WTC11 (cell line): ENCODE data around the gene DPYSL3. TPM values are rescaled to one million over a fixed set of nuclear protein-coding genes. Genes with fewer than 3 reads are reported as not detected.

ENCODE experiments used
- ATAC-seq: fragments of 200-7000 bp; cut with Tn5 transposase; 2 replicates; pipeline ENCODE4 v1.10.0; 2021; ENCODE audit warnings: mild to moderate bottlenecking, moderate library complexity
- CTCF ChIA-PET: fragments of 300-600 bp; sonication (Branson Sonifier 250); formaldehyde crosslinking; loops from one replicate; lab custom pipeline; 2021; ENCODE audit warnings: antibody characterized with exemption; lab: Charles Lee
- POLR2A ChIA-PET: fragments of 350-600 bp; sonication (Branson Sonifier 250); formaldehyde crosslinking; loops from one replicate; lab custom pipeline; 2021; ENCODE audit warnings: antibody characterized with exemption; lab: Charles Lee
- DNase-seq: peaks from one replicate; pipeline ENCODE4 v3.0.0; 2021; ENCODE audit warnings: low spot score
- H3K27ac Mint-ChIP-seq: 2 replicates; pipeline ENCODE4 v1.8.0; 2021; ENCODE audit warnings: mixed read lengths
- H3K27me3 Mint-ChIP-seq: 2 replicates; pipeline ENCODE4 v1.8.0; 2021; ENCODE audit warnings: low read depth, mild to moderate bottlenecking, moderate library complexity, mixed read lengths
- H3K36me3 Mint-ChIP-seq: 2 replicates; pipeline ENCODE4 v1.8.0; 2021; ENCODE audit warnings: mixed read lengths
- H3K4me1 Mint-ChIP-seq: 2 replicates; pipeline ENCODE4 v1.8.0; 2022; ENCODE audit warnings: mixed read lengths
- H3K4me3 Mint-ChIP-seq: 2 replicates; pipeline ENCODE4 v1.8.0; 2021; ENCODE audit warnings: mild to moderate bottlenecking, moderate library complexity, mixed read lengths
- H3K9me3 Mint-ChIP-seq: 2 replicates; pipeline ENCODE4 v1.8.0; 2021; ENCODE audit warnings: mixed read lengths
- CREB1 ChIP-seq: sonication (generic); formaldehyde crosslinking; IDR thresholded peaks from 2 replicates; pipeline ENCODE4 v1.8.0; 2023; ENCODE audit warnings: mild to moderate bottlenecking, missing genetic modification reagents
- ELF4 ChIP-seq: sonication (generic); formaldehyde crosslinking; IDR thresholded peaks from 2 replicates; pipeline ENCODE4 v1.8.1; 2022; ENCODE audit warnings: low read depth, mild to moderate bottlenecking, moderate library complexity, missing genetic modification reagents
- ETV6 ChIP-seq: sonication (generic); formaldehyde crosslinking; IDR thresholded peaks from 2 replicates; pipeline ENCODE4 v1.8.1; 2022; ENCODE audit warnings: mild to moderate bottlenecking, missing genetic modification reagents
- FOXJ3 ChIP-seq: sonication (generic); formaldehyde crosslinking; IDR thresholded peaks from 2 replicates; pipeline ENCODE4 v1.9.0; 2021; ENCODE audit warnings: missing genetic modification reagents, mild to moderate bottlenecking, borderline replicate concordance
- FOXK1 ChIP-seq: sonication (generic); formaldehyde crosslinking; IDR thresholded peaks from 2 replicates; pipeline ENCODE4 v1.8.0; 2022; ENCODE audit warnings: mild to moderate bottlenecking, moderate library complexity, missing genetic modification reagents
- GTF2I ChIP-seq: fragments of 250-450 bp; sonication (Bioruptor Pico); conservative IDR thresholded peaks from 2 replicates; pipeline ENCODE4 v1.4.0; 2021; ENCODE audit warnings: mild to moderate bottlenecking
- KAT7 ChIP-seq: sonication (generic); formaldehyde crosslinking; IDR thresholded peaks from 2 replicates; pipeline ENCODE4 v1.8.1; 2023; ENCODE audit warnings: missing genetic modification reagents, mild to moderate bottlenecking, borderline replicate concordance
- NFYB ChIP-seq: sonication (generic); formaldehyde crosslinking; conservative IDR thresholded peaks from 2 replicates; pipeline ENCODE4 v1.8.0; 2022; ENCODE audit warnings: low read depth, missing genetic modification reagents
- PRRX2 ChIP-seq: fragments of 250-450 bp; sonication (Bioruptor Pico); IDR thresholded peaks from 2 replicates; pipeline ENCODE4 v1.8.0; 2021; ENCODE audit warnings: mild to moderate bottlenecking
- TCF7 ChIP-seq: sonication (generic); formaldehyde crosslinking; IDR thresholded peaks from 2 replicates; pipeline ENCODE4 v1.8.0; 2022; ENCODE audit warnings: mild to moderate bottlenecking, low read depth, missing genetic modification reagents, moderate library complexity
- TP53 ChIP-seq: sonication (generic); formaldehyde crosslinking; IDR thresholded peaks from 2 replicates; pipeline ENCODE4 v1.8.1; 2023; ENCODE audit warnings: mild to moderate bottlenecking, missing genetic modification reagents
- ZNF138 ChIP-seq: sonication (generic); formaldehyde crosslinking; conservative IDR thresholded peaks from 2 replicates; pipeline ENCODE4 v1.8.1; 2022; ENCODE audit warnings: mild to moderate bottlenecking, moderate library complexity, missing genetic modification reagents
- ZNF232 ChIP-seq: sonication (generic); formaldehyde crosslinking; IDR thresholded peaks from 2 replicates; pipeline ENCODE4 v1.8.0; 2022; ENCODE audit warnings: mild to moderate bottlenecking, missing genetic modification reagents
- ZNF416 ChIP-seq: fragments of 250-450 bp; sonication (Bioruptor Pico); IDR thresholded peaks from 2 replicates; pipeline ENCODE4 v1.9.0; 2021; ENCODE audit warnings: mild to moderate bottlenecking, inconsistent platforms
- total RNA-seq: library from RNA; stranded (reverse); gene quantifications from 3 replicates; pipeline ENCODE4 v1.2.3, GENCODE V29; 2021
- TF ChIP-seq, protein P1 (sequence below): fragments of 200-600 bp; IDR thresholded peaks from 2 replicates; pipeline ENCODE4 v1.8.0; 2022; ENCODE audit warnings: antibody characterized with exemption
- TF ChIP-seq, protein P2 (sequence below): sonication (generic); formaldehyde crosslinking; IDR thresholded peaks from 2 replicates; pipeline ENCODE4 v1.8.1; 2022; ENCODE audit warnings: missing genetic modification reagents, borderline replicate concordance
- TF ChIP-seq, protein P3 (sequence below): sonication (generic); formaldehyde crosslinking; IDR thresholded peaks from 2 replicates; pipeline ENCODE4 v1.8.1; 2023; ENCODE audit warnings: mild to moderate bottlenecking, missing genetic modification reagents
- TF ChIP-seq, protein P4 (sequence below): sonication (generic); formaldehyde crosslinking; IDR thresholded peaks from 2 replicates; pipeline ENCODE4 v1.8.1; 2023; ENCODE audit warnings: mild to moderate bottlenecking, moderate library complexity, missing genetic modification reagents
- TF ChIP-seq, protein P5 (sequence below): sonication (generic); formaldehyde crosslinking; IDR thresholded peaks from 2 replicates; pipeline ENCODE4 v1.8.0; 2022; ENCODE audit warnings: mild to moderate bottlenecking, missing genetic modification reagents
- TF ChIP-seq, protein P6 (sequence below): fragments of 250-450 bp; sonication (Bioruptor Pico); IDR thresholded peaks from 2 replicates; pipeline ENCODE4 v1.9.0; 2021; ENCODE audit warnings: moderate library complexity, mild to moderate bottlenecking, inconsistent platforms, borderline replicate concordance
- TF ChIP-seq, protein P7 (sequence below): sonication (generic); formaldehyde crosslinking; IDR thresholded peaks from 2 replicates; pipeline ENCODE4 v1.8.1; 2023; ENCODE audit warnings: mild to moderate bottlenecking, missing genetic modification reagents, borderline replicate concordance

Gene DPYSL3
- total RNA-seq, 1 experiment from 2014 or later, result 358 TPM

DNA sequence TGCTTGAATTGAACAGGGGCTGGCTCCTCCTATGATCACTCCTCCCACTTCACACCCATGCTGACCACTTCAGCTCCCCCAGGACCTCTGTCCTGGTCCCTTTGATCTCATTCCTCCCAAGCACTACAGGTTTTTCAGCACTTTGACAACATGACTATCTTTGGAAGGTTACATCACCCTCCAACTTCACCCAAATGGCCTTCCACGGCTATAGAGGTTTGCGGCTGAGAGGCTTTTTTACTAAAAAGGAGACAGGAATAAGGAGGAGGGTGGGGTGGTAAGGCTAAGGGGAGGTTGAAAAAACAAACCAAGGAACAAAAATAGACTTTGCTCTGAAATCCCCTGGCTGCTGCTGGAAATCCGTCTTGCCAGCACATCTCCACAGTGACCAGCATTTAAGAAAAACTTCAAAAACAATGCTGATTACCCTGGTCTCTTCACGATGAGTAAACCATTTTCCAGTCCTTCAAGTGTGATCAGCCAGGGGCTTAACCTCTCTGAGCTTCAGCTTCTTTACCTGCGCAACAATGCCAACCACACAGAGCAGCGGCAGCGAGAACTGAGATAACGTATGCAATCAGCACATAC lies 102.7 kb downstream of the DPYSL3 start:
- TF ChIP-seq, protein P1, sequence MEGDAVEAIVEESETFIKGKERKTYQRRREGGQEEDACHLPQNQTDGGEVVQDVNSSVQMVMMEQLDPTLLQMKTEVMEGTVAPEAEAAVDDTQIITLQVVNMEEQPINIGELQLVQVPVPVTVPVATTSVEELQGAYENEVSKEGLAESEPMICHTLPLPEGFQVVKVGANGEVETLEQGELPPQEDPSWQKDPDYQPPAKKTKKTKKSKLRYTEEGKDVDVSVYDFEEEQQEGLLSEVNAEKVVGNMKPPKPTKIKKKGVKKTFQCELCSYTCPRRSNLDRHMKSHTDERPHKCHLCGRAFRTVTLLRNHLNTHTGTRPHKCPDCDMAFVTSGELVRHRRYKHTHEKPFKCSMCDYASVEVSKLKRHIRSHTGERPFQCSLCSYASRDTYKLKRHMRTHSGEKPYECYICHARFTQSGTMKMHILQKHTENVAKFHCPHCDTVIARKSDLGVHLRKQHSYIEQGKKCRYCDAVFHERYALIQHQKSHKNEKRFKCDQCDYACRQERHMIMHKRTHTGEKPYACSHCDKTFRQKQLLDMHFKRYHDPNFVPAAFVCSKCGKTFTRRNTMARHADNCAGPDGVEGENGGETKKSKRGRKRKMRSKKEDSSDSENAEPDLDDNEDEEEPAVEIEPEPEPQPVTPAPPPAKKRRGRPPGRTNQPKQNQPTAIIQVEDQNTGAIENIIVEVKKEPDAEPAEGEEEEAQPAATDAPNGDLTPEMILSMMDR, result no peak
- no peak for TF ChIP-seq ZNF232
- TF ChIP-seq KAT7 (CRISPR knock-in tag), result no peak
- TF ChIP-seq, protein P2, sequence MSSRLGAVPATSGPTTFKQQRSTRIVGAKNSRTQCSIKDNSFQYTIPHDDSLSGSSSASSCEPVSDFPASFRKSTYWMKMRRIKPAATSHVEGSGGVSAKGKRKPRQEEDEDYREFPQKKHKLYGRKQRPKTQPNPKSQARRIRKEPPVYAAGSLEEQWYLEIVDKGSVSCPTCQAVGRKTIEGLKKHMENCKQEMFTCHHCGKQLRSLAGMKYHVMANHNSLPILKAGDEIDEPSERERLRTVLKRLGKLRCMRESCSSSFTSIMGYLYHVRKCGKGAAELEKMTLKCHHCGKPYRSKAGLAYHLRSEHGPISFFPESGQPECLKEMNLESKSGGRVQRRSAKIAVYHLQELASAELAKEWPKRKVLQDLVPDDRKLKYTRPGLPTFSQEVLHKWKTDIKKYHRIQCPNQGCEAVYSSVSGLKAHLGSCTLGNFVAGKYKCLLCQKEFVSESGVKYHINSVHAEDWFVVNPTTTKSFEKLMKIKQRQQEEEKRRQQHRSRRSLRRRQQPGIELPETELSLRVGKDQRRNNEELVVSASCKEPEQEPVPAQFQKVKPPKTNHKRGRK (CRISPR knock-in tag), result no peak
- TF ChIP-seq, protein P3, sequence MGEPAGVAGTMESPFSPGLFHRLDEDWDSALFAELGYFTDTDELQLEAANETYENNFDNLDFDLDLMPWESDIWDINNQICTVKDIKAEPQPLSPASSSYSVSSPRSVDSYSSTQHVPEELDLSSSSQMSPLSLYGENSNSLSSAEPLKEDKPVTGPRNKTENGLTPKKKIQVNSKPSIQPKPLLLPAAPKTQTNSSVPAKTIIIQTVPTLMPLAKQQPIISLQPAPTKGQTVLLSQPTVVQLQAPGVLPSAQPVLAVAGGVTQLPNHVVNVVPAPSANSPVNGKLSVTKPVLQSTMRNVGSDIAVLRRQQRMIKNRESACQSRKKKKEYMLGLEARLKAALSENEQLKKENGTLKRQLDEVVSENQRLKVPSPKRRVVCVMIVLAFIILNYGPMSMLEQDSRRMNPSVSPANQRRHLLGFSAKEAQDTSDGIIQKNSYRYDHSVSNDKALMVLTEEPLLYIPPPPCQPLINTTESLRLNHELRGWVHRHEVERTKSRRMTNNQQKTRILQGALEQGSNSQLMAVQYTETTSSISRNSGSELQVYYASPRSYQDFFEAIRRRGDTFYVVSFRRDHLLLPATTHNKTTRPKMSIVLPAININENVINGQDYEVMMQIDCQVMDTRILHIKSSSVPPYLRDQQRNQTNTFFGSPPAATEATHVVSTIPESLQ (CRISPR knock-in tag), result no peak
- Mint-ChIP-seq H3K27me3 (no peaks in the 10 kb centered on the region), H3K9me3 (no peaks in the 10 kb centered on the region), H3K4me3 (no peak overlapping the region), H3K36me3 (peaks cover 98% of the 10 kb centered on the region), H3K4me1 (no peaks in the 10 kb centered on the region), H3K27ac (no peak overlapping the region)
- POLR2A ChIA-PET, result no interaction called here
- DNase-seq (no peak), ATAC-seq (no peak)
- CTCF ChIA-PET, result no interaction called here

DNA sequence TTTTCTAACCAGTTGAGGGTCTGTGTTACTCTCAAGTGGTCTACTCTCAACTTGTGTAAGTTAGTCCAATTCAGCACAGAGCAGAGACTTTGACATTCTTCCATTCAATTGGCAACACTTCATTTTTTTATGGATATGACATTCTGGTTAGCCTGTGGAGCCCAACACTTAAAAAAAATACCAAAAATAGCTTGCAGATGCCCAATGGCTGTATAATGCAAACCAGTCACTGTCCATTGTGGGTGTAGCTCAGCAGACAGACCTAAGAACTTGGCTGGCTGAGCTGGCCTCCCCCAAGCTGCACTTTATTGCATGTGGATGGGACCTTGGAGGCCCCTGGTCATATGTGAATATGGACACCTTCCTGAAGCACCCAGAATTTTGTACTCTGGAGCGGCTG lies 103.2 kb downstream of the DPYSL3 start:
- DNase-seq (no peak), ATAC-seq (no peak)
- TF ChIP-seq GTF2I (CRISPR knock-in tag), result no peak
- TF ChIP-seq FOXK1 (CRISPR knock-in tag), result no peak
- TF ChIP-seq ELF4 (CRISPR knock-in tag), result no peak
- no peak for TF ChIP-seq PRRX2 (CRISPR knock-in tag)
- TF ChIP-seq TP53 (CRISPR knock-in tag), result no peak
- TF ChIP-seq, protein P4, sequence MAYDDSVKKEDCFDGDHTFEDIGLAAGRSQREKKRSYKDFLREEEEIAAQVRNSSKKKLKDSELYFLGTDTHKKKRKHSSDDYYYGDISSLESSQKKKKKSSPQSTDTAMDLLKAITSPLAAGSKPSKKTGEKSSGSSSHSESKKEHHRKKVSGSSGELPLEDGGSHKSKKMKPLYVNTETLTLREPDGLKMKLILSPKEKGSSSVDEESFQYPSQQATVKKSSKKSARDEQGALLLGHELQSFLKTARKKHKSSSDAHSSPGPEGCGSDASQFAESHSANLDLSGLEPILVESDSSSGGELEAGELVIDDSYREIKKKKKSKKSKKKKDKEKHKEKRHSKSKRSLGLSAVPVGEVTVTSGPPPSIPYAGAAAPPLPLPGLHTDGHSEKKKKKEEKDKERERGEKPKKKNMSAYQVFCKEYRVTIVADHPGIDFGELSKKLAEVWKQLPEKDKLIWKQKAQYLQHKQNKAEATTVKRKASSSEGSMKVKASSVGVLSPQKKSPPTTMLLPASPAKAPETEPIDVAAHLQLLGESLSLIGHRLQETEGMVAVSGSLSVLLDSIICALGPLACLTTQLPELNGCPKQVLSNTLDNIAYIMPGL (CRISPR knock-in tag), result no peak
- TF ChIP-seq, protein P5, sequence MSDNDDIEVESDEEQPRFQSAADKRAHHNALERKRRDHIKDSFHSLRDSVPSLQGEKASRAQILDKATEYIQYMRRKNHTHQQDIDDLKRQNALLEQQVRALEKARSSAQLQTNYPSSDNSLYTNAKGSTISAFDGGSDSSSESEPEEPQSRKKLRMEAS (CRISPR knock-in tag), result no peak
- no peak for TF ChIP-seq ETV6 (CRISPR knock-in tag)
- no peak for TF ChIP-seq ZNF416 (CRISPR knock-in tag)
- TF ChIP-seq TCF7 (CRISPR knock-in tag), result no peak
- TF ChIP-seq CREB1 (CRISPR knock-in tag), result no peak
- no peak for TF ChIP-seq ZNF138 (CRISPR knock-in tag)
- TF ChIP-seq FOXJ3 (CRISPR knock-in tag), result no peak
- TF ChIP-seq, protein P6, sequence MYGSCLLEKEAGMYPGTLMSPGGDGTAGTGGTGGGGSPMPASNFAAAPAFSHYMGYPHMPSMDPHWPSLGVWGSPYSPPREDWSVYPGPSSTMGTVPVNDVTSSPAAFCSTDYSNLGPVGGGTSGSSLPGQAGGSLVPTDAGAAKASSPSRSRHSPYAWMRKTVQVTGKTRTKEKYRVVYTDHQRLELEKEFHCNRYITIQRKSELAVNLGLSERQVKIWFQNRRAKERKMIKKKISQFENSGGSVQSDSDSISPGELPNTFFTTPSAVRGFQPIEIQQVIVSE (CRISPR knock-in tag), result no peak
- TF ChIP-seq, protein P7, sequence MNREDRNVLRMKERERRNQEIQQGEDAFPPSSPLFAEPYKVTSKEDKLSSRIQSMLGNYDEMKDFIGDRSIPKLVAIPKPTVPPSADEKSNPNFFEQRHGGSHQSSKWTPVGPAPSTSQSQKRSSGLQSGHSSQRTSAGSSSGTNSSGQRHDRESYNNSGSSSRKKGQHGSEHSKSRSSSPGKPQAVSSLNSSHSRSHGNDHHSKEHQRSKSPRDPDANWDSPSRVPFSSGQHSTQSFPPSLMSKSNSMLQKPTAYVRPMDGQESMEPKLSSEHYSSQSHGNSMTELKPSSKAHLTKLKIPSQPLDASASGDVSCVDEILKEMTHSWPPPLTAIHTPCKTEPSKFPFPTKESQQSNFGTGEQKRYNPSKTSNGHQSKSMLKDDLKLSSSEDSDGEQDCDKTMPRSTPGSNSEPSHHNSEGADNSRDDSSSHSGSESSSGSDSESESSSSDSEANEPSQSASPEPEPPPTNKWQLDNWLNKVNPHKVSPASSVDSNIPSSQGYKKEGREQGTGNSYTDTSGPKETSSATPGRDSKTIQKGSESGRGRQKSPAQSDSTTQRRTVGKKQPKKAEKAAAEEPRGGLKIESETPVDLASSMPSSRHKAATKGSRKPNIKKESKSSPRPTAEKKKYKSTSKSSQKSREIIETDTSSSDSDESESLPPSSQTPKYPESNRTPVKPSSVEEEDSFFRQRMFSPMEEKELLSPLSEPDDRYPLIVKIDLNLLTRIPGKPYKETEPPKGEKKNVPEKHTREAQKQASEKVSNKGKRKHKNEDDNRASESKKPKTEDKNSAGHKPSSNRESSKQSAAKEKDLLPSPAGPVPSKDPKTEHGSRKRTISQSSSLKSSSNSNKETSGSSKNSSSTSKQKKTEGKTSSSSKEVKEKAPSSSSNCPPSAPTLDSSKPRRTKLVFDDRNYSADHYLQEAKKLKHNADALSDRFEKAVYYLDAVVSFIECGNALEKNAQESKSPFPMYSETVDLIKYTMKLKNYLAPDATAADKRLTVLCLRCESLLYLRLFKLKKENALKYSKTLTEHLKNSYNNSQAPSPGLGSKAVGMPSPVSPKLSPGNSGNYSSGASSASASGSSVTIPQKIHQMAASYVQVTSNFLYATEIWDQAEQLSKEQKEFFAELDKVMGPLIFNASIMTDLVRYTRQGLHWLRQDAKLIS (CRISPR knock-in tag), result no peak
- TF ChIP-seq NFYB (CRISPR knock-in tag), result no peak
- no peak overlapping the region for H3K27ac Mint-ChIP-seq
- no peaks in the 10 kb centered on the region for H3K9me3 Mint-ChIP-seq
- no peaks in the 10 kb centered on the region for H3K27me3 Mint-ChIP-seq
- POLR2A ChIA-PET, result no interaction called here
- no peaks in the 10 kb centered on the region for H3K4me1 Mint-ChIP-seq
- peaks cover 97% of the 10 kb centered on the region for H3K36me3 Mint-ChIP-seq
- no peak overlapping the region for H3K4me3 Mint-ChIP-seq
- CTCF ChIA-PET, result no interaction called here
